ENCODE results near the gene ATG2A. TPM values are rescaled to one million over a fixed set of nuclear protein-coding genes. Genes with fewer than 3 reads are reported as not detected.

Gene ATG2A
- total and polyA plus RNA-seq, 9 of the 15 experiments (the other 6 are each of a cell fraction or from before 2014, with no cell fraction given), result 0.25 to 45.9 (median 5.2) TPM

DNA sequence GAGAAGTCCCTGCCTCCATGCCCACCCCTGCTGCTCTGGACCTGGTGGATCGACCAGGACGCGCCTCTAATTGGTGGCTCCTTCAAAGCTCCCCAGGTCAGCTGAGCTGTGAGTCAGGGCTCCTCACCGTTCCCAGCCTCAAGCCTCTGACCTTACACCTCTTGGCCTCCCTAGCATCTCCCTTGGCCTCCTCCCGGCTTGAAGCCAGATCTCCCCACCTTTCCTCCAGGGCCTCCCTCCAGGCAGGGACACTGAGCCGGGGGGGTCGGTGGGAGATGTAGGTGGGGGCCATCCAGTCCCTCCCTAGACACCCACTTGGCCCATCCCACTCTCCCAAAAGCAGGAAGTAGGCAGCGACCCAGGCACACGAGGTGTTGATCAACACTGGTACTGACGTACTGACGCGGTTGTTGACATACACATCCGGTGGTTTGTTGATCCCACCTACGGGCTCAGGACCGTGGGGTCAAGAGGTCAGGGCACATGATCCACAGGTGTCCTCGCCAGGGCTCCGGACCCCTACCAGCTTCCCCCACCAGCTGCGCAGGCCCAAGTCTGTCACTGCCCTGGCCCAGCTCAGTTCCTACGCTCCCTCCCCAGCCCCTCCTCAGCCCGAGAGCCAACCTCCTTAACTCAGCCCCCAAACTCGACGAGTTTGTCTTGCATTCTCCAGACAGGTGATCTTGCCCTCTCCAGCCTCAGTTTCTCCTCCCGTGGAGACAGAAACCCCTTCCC lies 802 bp downstream of the ATG2A start (continued):
- TF ChIP-seq CUX1 (CRISPR knock-in tag; IDR thresholded peaks at IDR 0.05) (no peak), HDAC1 (IDR thresholded peaks at IDR 0.05) (peak in 1 of 2 experiments; percentile 76; a peak in 2 of 4 replicates), MEIS2 (IDR thresholded peaks at IDR 0.05; ENCODE audit: partially characterized antibody) (peak; percentile 36), KDM4B (IDR thresholded peaks at IDR 0.05; ENCODE audit: borderline replicate concordance in 2 of 2, low read depth in 1 of 2) (0 out of 4 replicates have a peak, but pooled peaks of 1 of the 2 experiments have one; percentile 51), ZNF584 (CRISPR knock-in tag; IDR thresholded peaks at IDR 0.05; ENCODE audit: low read depth) (no peak), HDGF (IDR thresholded peaks at IDR 0.05) (peak; percentile 65; the same call in 1 of the 2 replicates), KDM5B (IDR thresholded peaks at IDR 0.05; ENCODE audit: insufficient replicate concordance, low read depth, low read length) (peak; percentile 27), FOXK2 (conservative IDR thresholded peaks at IDR 0.05 in 1 of 2, IDR thresholded peaks at IDR 0.05 in 1 of 2; ENCODE audit: low read depth in 2 of 2) (peak; percentile 95 to 98)
- TF ChIP-seq, protein P1, sequence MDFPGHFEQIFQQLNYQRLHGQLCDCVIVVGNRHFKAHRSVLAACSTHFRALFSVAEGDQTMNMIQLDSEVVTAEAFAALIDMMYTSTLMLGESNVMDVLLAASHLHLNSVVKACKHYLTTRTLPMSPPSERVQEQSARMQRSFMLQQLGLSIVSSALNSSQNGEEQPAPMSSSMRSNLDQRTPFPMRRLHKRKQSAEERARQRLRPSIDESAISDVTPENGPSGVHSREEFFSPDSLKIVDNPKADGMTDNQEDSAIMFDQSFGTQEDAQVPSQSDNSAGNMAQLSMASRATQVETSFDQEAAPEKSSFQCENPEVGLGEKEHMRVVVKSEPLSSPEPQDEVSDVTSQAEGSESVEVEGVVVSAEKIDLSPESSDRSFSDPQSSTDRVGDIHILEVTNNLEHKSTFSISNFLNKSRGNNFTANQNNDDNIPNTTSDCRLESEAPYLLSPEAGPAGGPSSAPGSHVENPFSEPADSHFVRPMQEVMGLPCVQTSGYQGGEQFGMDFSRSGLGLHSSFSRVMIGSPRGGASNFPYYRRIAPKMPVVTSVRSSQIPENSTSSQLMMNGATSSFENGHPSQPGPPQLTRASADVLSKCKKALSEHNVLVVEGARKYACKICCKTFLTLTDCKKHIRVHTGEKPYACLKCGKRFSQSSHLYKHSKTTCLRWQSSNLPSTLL (IDR thresholded peaks at IDR 0.05), result 0 out of 2 replicates have a peak, but pooled peaks have one; percentile 47
- TF ChIP-seq, protein P2, sequence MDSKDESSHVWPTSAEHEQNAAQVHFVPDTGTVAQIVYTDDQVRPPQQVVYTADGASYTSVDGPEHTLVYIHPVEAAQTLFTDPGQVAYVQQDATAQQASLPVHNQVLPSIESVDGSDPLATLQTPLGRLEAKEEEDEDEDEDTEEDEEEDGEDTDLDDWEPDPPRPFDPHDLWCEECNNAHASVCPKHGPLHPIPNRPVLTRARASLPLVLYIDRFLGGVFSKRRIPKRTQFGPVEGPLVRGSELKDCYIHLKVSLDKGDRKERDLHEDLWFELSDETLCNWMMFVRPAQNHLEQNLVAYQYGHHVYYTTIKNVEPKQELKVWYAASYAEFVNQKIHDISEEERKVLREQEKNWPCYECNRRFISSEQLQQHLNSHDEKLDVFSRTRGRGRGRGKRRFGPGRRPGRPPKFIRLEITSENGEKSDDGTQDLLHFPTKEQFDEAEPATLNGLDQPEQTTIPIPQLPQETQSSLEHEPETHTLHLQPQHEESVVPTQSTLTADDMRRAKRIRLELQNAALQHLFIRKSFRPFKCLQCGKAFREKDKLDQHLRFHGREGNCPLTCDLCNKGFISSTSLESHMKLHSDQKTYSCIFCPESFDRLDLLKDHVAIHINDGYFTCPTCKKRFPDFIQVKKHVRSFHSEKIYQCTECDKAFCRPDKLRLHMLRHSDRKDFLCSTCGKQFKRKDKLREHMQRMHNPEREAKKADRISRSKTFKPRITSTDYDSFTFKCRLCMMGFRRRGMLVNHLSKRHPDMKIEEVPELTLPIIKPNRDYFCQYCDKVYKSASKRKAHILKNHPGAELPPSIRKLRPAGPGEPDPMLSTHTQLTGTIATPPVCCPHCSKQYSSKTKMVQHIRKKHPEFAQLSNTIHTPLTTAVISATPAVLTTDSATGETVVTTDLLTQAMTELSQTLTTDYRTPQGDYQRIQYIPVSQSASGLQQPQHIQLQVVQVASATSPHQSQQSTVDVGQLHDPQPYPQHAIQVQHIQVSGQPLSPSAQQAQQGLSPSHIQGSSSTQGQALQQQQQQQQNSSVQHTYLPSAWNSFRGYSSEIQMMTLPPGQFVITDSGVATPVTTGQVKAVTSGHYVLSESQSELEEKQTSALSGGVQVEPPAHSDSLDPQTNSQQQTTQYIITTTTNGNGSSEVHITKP (IDR thresholded peaks at IDR 0.05; ENCODE audit: partially characterized antibody), result peak; percentile 61
- TF ChIP-seq, protein P3, sequence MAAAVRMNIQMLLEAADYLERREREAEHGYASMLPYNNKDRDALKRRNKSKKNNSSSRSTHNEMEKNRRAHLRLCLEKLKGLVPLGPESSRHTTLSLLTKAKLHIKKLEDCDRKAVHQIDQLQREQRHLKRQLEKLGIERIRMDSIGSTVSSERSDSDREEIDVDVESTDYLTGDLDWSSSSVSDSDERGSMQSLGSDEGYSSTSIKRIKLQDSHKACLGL (CRISPR knock-in tag; IDR thresholded peaks at IDR 0.05; ENCODE audit: borderline replicate concordance, poor library complexity, severe bottlenecking), result no peak

Measured in K562 (cell line).